Ovary (tissue), 9 donors: Measurements from ENCODE around the gene LIX1. TPM values are rescaled to one million over a fixed set of nuclear protein-coding genes. Genes with fewer than 3 reads are reported as not detected.

Experiments used
- DNase-seq, 5 donors: peaks; one replicate each; pipeline ENCODE4 v3.0.0-alpha.2; 2019 to 2020
- H3K27ac ChIP-seq, 2 donors: fragments of 200-600 bp; one replicate each; pipeline versions ENCODE4 v1.5.1 to v1.8.0; 2019 to 2022
- H3K27me3 ChIP-seq: fragments of 200-600 bp; one replicate; pipeline ENCODE4 v1.8.0; 2022
- H3K36me3 ChIP-seq: fragments of 200-600 bp; sonication (generic); one replicate; pipeline ENCODE4 v1.5.1; 2019
- H3K4me1 ChIP-seq: one replicate; pipeline ENCODE4 v1.8.1; 2013; ENCODE audit warnings: mild to moderate bottlenecking, moderate library complexity; ENCODE audit not compliant: insufficient read depth
- H3K4me3 ChIP-seq: fragments of 200-600 bp; sonication (generic); one replicate; pipeline ENCODE4 v1.5.1; 2017
- H3K9me3 ChIP-seq, 2 donors: fragments of 200-600 bp in 1 of 2; sonication (generic) in 1 of 2; one replicate each; pipeline versions ENCODE4 v1.5.1 to v1.8.1; 2013 to 2019; ENCODE audit warnings: mild to moderate bottlenecking in 1 of 2, moderate library complexity in 1 of 2
- EP300 ChIP-seq: sonication (generic); formaldehyde crosslinking; IDR thresholded peaks from one replicate; pipeline ENCODE4 v1.6.1; 2017; ENCODE audit warnings: antibody characterized with exemption
- POLR2A ChIP-seq: fragments of 450-650 bp; IDR thresholded peaks from one replicate; pipeline ENCODE4 v1.6.1; 2017; ENCODE audit warnings: antibody characterized with exemption, mild to moderate bottlenecking, moderate library complexity
- WGBS, 3 donors: extraction: QIAGEN DNeasy Blood & Tissue Kit in 1 of 3; methylation state at CpG; one replicate each; pipeline versions ENCODE4 v1.1.5 to v1.1.7; 2013 to 2017; 5-methylcytosine and 5-hydroxymethylcytosine counted together
- intact Hi-C, 4 donors: fragments of 100-400 bp; cut with DNase I; formaldehyde crosslinking; loops; one replicate each; pipeline versions ENCODE4 v1.11.0 to v1.15.1; 2022 to 2023
- polyA plus RNA-seq, 2 donors: library from polyadenylated mRNA; stranded (reverse); fragments of 200-250 nt in 1 of 2; fragments of 350-450 nt in 1 of 2; fragmentation: Illumina TruSeq in 1 of 2; extraction: RNeasy Lipid Tissue Mini Kit (QIAGEN cat#74804) in 1 of 2; gene quantifications; one replicate each; pipeline ENCODE4 v1.2.3, GENCODE V29; 2013 to 2014
- total RNA-seq, 7 donors: library from RNA; depleted of rRNA in 2 of 7; stranded (reverse); fragments of >200 nt in 2 of 7; fragmentation: NEBNext Ultra II Directional in 3 of 7; extraction: Animal tissue kit (Norgen Biotek cat#: 25700) in 3 of 7; gene quantifications; one replicate each; pipeline versions ENCODE4 v1.1.0 to v1.2.4, GENCODE V29; 2016 to 2023
- TF ChIP-seq, protein P1 (sequence below), 3 donors: fragments of 450-650 bp in 2 of 3; fragments of 200-600 bp in 1 of 3; IDR thresholded peaks; one replicate each; pipeline versions ENCODE4 v1.5.1 to v1.8.0; 2016 to 2022; ENCODE audit warnings: antibody characterized with exemption in 3 of 3, mild to moderate bottlenecking in 1 of 3
- donor health status: DM: no; HTN: no; CAD: no; lungs with moderate emphysema.
- donor health status: DM: no; HTN: no; CAD: no.
- donor health status: Bipolar disorder and iron deficiency.
- donor health status: DM: yes; HTN: yes; CAD: no.
- donor health status: DM: no; HTN: no; CAD: no.
- donor health status: DM: yes; HTN: yes; CAD: no.

LIX1 gene
- total and polyA plus RNA-seq, 9 donors, result 0.12 to 0.20 TPM; not detected in 7

DNA sequence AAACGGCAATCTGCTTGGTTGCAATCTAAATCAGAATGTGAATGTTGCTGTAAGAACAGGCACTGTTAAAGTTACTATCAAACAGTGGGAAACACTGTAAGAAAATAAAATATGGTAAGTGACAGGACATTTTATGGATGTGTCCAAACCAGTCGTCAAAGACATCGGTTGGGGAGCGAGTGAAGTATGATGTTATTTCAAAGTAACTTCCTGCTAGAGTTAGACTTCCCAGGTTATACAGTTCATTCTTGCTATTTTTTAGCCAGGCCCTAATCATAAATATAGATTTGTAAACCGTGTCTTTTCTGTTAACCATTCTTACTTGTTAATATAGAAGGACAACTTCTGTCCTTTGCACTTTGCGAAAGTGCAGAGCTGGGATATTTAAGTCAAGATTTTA lies 30.2 kb downstream of the LIX1 start:
- TF ChIP-seq EP300, result no peak
- no peak for TF ChIP-seq POLR2A
- TF ChIP-seq, protein P1, sequence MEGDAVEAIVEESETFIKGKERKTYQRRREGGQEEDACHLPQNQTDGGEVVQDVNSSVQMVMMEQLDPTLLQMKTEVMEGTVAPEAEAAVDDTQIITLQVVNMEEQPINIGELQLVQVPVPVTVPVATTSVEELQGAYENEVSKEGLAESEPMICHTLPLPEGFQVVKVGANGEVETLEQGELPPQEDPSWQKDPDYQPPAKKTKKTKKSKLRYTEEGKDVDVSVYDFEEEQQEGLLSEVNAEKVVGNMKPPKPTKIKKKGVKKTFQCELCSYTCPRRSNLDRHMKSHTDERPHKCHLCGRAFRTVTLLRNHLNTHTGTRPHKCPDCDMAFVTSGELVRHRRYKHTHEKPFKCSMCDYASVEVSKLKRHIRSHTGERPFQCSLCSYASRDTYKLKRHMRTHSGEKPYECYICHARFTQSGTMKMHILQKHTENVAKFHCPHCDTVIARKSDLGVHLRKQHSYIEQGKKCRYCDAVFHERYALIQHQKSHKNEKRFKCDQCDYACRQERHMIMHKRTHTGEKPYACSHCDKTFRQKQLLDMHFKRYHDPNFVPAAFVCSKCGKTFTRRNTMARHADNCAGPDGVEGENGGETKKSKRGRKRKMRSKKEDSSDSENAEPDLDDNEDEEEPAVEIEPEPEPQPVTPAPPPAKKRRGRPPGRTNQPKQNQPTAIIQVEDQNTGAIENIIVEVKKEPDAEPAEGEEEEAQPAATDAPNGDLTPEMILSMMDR (IDR thresholded peaks at IDR 0.05), result no peak
- H3K36me3 ChIP-seq, result no peaks in the 10 kb centered on the region
- H3K27me3 ChIP-seq, result no peaks in the 10 kb centered on the region
- H3K4me1 ChIP-seq, result no peaks in the 10 kb centered on the region
- intact Hi-C loops, result no loop called here
- 74 to 76% (median 75%) methylated on average over 6 of the region's 6 CpGs for WGBS, 3 donors
- H3K4me3 ChIP-seq, result no peak overlapping the region
- no peak for DNase-seq
- H3K9me3 ChIP-seq, result no peaks in the 10 kb centered on the region
- no peak overlapping the region for H3K27ac ChIP-seq

DNA sequence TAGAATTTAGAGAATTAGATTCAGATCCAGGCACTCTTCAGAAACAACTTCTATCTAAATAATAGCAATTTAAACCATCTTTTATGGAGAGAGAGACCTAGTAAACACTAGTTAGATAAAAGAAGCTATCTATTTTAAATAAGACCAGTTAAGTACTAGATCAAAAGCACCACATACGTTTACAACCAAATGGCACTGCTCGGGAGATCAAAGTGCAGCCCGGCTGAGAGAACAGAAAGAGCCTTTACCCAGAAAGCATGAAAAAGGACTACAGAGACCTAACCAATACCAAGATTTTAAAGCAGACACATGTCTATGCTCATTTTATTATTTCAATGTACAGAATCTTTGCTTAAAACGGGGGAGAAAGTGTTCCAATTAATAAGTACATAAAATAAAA lies 30.8 kb downstream of the LIX1 start:
- Histone ChIP-seq H3K9me3 (no peaks in the 10 kb centered on the region), H3K36me3 (no peaks in the 10 kb centered on the region), H3K4me1 (no peaks in the 10 kb centered on the region), H3K27me3 (no peaks in the 10 kb centered on the region), H3K4me3 (no peak overlapping the region), H3K27ac (no peak overlapping the region)
- DNase-seq, result no peak
- intact Hi-C loops, result no loop called here
- WGBS, 3 donors, result 44 to 56% (median 51%) methylated on average over 4 of the region's 4 CpGs
- TF ChIP-seq EP300 (no peak), POLR2A (no peak)
- TF ChIP-seq, protein P1 (IDR thresholded peaks at IDR 0.05), result no peak

DNA sequence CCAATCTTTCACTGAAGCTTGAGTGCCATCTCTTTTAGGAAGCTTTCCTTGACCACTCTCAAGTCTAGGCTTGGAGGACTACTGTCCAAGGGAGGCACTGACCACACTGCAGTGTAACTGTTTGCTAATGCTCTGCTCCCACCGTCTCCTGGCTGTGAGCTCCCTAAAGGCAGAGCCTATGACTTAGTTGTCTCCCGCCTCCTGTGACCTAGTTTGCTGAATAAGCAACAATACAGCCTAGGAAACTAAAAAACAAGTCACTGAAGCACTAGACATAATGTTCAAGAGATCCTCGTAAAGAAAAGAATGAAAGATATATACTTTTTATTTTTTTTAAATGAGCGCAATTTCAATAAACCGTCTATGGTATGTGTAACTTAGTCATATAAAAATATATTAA lies 31.4 kb downstream of the LIX1 start:
- no peak for DNase-seq
- Histone ChIP-seq H3K27ac (no peak overlapping the region), H3K27me3 (no peaks in the 10 kb centered on the region), H3K36me3 (no peaks in the 10 kb centered on the region), H3K4me3 (no peak overlapping the region), H3K4me1 (no peaks in the 10 kb centered on the region), H3K9me3 (no peaks in the 10 kb centered on the region)
- TF ChIP-seq, protein P1 (IDR thresholded peaks at IDR 0.05), result no peak
- TF ChIP-seq POLR2A (no peak), EP300 (no peak)
- WGBS, 3 donors, result 84% methylated on average over 5 of the region's 5 CpGs
- intact Hi-C loops, result no loop called here

DNA sequence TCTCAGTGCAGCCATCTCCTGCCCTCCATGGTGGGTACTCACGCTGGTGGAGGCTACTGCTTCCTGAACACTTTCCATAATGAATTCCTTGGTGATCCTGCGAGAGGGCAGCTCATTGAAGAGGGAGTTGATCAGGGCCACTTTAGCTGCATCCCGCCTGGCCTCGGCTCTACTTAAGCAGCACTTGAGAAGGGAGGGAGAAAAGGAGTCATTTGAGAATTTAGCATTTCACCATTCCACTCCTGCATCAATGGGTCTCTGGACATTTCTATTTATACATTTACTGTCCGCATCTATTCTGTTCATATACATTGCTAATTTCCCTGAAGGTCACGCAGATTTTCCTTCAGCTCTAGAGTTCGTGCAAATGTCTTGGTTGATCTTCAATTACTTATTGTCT lies 35.1 kb downstream of the LIX1 start:
- no peak overlapping the region for H3K27ac ChIP-seq
- TF ChIP-seq, protein P1 (IDR thresholded peaks at IDR 0.05), result no peak
- no peak for TF ChIP-seq EP300
- TF ChIP-seq POLR2A, result no peak
- H3K4me3 ChIP-seq, result no peak overlapping the region
- no peaks in the 10 kb centered on the region for H3K36me3 ChIP-seq
- H3K9me3 ChIP-seq, result no peaks in the 10 kb centered on the region
- 89 to 95% (median 90%) methylated on average over 7 of the region's 7 CpGs for WGBS, 3 donors
- intact Hi-C loops, result no loop called here
- no peaks in the 10 kb centered on the region for H3K27me3 ChIP-seq
- H3K4me1 ChIP-seq, result no peaks in the 10 kb centered on the region
- DNase-seq, result no peak

DNA sequence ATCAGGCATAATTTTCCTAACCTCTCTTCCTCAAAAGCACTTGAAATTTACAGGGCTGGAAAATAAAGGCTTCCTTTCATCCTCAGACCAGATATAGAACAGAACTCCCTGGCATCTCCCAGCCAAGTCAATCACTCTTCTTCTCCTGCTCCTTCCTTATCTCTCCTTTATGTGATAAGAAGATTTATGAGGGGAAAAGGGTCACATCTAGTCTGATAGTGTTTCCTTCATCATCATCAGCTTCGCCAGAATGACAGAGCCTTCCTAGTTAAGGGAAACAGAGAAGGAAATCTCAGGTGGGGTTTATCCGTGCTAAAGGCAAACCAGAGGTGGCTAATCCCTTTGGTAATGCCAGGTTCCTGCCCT lies 36.2 kb downstream of the LIX1 start:
- intact Hi-C loops, result no loop called here
- TF ChIP-seq, protein P1 (IDR thresholded peaks at IDR 0.05), result no peak
- TF ChIP-seq POLR2A (no peak), EP300 (no peak)
- 50 to 58% (median 51%) methylated on average over 2 of the region's 2 CpGs for WGBS, 3 donors
- H3K9me3 ChIP-seq, result no peaks in the 10 kb centered on the region
- no peak overlapping the region for H3K27ac ChIP-seq
- no peak overlapping the region for H3K4me3 ChIP-seq
- DNase-seq, result no peak
- H3K27me3 ChIP-seq, result no peaks in the 10 kb centered on the region
- no peaks in the 10 kb centered on the region for H3K4me1 ChIP-seq
- H3K36me3 ChIP-seq, result no peaks in the 10 kb centered on the region
